ENCODE measurements around the gene INS. TPM values are rescaled to one million over a fixed set of nuclear protein-coding genes. Genes with fewer than 3 reads are reported as not detected.

The INS gene
- total and polyA plus RNA-seq, 3 donors from 2014 or later: not detected

DNA sequence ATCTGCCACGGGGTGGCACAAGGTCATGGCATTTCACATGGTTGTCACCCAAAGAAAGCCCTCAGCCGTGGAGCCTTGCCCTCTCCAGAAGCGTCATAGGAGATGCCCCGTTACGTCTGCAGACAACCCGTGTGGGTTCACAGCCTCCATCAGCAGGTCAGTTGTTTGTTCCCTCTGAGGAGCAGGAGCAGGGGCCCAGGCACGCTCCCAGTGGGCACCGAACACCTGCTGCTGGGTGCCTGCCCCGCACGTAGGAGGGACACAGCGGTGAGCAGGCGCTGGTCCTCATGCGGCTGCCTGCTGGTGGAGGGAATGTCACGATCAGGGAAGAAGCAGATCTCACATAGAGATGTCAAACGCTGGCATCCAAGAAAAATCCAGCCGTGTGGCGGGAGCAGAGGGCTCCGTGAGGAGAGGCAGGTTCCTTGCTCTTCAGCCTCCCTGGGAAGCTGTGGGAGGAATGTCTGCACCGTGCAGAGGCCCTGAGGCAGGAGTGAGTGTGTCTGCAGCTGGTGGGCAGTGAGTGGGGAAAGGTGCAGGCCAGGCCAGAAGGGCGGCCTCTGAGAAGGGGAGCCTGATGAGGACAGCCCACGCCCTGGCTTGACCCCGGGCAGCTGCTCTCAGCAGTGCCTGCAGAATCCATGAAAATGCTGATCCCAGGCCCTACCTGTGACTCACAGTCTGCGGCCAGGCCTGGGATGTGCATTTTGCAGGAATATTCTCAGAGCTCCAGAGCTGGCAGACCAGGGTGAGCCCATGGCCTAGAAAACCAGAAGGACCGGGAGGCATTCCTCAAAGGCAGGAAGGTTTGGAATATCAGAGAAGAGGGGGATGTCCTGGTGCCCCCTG lies 47.0 kb upstream of the INS start:
- Histone ChIP-seq H3K27me3 (no peaks in the 10 kb centered on the region), H3K36me3 (ENCODE audit: low read depth, missing control alignments) (no peaks in the 10 kb centered on the region), H3K4me3 (no peak overlapping the region), H3K9me3 (no peaks in the 10 kb centered on the region), H3K27ac (no peak overlapping the region), H3K4me1 (peaks cover 3% of the 10 kb centered on the region)
- peak; percentile 11 for DNase-seq
- 72 to 73% methylated on average over 12 to 24 of the region's 24 CpGs for WGBS, 2 donors
- TF ChIP-seq, protein P1, sequence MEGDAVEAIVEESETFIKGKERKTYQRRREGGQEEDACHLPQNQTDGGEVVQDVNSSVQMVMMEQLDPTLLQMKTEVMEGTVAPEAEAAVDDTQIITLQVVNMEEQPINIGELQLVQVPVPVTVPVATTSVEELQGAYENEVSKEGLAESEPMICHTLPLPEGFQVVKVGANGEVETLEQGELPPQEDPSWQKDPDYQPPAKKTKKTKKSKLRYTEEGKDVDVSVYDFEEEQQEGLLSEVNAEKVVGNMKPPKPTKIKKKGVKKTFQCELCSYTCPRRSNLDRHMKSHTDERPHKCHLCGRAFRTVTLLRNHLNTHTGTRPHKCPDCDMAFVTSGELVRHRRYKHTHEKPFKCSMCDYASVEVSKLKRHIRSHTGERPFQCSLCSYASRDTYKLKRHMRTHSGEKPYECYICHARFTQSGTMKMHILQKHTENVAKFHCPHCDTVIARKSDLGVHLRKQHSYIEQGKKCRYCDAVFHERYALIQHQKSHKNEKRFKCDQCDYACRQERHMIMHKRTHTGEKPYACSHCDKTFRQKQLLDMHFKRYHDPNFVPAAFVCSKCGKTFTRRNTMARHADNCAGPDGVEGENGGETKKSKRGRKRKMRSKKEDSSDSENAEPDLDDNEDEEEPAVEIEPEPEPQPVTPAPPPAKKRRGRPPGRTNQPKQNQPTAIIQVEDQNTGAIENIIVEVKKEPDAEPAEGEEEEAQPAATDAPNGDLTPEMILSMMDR (IDR thresholded peaks at IDR 0.05): no peak
- no peak for TF ChIP-seq POLR2A (IDR thresholded peaks at IDR 0.05)
- intact Hi-C loops (cut with DNase I; ENCODE audit: low total_unique reads): no loop called here

DNA sequence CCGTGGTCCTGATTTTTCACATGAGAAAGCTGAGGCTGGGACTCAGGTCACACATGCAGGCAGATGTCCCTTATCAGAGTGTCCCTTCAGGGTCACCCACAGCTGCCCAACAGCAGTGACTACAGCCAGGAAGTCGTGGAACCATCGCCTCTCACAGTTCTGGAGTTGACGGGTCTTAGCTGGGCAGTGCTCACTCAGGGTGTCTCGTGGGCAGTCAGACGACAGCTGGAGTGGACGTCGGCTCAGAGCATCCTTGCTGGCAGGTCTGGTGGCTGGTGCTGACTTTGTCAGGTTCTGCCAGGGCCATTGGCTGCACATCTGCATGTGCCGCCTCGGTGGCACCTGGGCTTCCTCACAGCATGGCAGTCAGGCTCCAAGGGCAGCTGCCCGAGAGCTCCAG lies 46.2 kb upstream of the INS start:
- no peaks in the 10 kb centered on the region for H3K27me3 ChIP-seq
- no peaks in the 10 kb centered on the region for H3K36me3 ChIP-seq (ENCODE audit: low read depth, missing control alignments)
- TF ChIP-seq, protein P1 (IDR thresholded peaks at IDR 0.05): no peak
- TF ChIP-seq POLR2A (IDR thresholded peaks at IDR 0.05): no peak
- WGBS, 2 donors: 86 to 93% methylated on average over 1 to 11 of the region's 11 CpGs
- H3K4me3 ChIP-seq: no peak overlapping the region
- H3K4me1 ChIP-seq: no peaks in the 10 kb centered on the region
- no peak overlapping the region for H3K27ac ChIP-seq
- intact Hi-C loops (cut with DNase I; ENCODE audit: low total_unique reads): no loop called here
- peak; percentile 1 for DNase-seq
- H3K9me3 ChIP-seq: no peaks in the 10 kb centered on the region

DNA sequence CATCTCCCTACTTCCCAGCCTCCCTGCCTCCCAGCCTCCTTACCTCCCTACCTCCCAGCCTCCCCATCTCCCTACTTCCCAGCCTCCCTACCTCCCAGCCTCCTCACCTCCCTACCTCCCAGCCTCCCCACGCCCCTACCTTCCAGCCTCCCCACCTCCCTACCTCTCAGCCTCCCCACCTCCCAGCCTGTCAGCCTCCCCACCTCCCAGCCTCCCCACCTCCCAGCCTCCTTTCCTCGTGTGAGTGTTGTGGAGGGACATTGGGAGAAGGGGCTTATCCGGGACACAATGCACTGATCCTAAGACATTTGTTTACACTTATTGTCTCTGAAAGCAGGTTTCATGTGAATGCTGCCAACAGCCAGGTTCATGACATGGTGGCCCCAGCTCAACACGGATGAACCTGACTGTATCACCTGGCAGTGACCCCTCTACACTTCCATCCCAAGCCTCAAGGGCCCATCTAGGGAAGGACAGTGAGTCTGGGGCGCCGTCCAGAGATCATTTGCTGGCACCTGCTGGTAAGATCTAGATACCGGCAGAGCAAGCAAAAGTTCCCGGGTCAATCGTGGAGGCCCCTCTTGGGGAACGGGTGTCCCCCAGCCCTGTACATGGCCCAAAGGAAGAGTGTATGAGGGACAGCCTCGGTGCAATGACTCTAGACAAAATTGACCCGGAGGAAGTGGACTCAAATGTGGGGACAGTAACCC lies 45.1 kb upstream of the INS start:
- no peaks in the 10 kb centered on the region for H3K36me3 ChIP-seq (ENCODE audit: low read depth, missing control alignments)
- no peaks in the 10 kb centered on the region for H3K27me3 ChIP-seq
- TF ChIP-seq POLR2A (IDR thresholded peaks at IDR 0.05): no peak
- TF ChIP-seq, protein P1 (IDR thresholded peaks at IDR 0.05): no peak
- no peak overlapping the region for H3K4me3 ChIP-seq
- no peaks in the 10 kb centered on the region for H3K9me3 ChIP-seq
- intact Hi-C loops (cut with DNase I; ENCODE audit: low total_unique reads): no loop called here
- DNase-seq: no peak
- 87 to 88% methylated on average over 12 of the region's 12 CpGs for whole genome bisulfite sequencing, 2 donors
- H3K27ac ChIP-seq: no peak overlapping the region
- H3K4me1 ChIP-seq: no peaks in the 10 kb centered on the region

DNA sequence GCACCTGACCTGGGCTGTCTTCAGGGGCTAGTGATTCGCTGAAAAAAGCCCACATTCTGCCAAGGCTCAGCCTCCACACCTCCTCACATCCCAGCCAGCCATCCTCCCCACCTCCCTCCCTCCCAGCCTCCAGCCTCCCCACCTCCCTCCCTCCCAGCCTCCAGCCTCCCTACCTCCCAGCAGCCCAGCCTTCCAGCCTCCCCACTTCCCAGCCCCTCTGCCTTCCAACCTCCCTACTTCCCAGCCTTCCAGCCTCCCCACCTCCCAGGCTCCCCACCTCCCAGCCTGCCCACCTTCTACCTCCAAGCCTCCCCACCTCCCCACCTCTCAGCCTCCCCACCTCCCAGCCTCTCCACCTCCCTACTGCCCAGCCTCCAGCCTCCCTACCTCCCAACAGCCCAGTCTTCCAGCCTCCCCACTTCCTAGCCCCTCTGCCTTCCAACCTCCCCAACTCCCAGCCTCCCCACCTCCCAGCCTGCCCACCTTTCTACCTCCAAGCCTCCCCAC lies 44.3 kb upstream of the INS start:
- intact Hi-C loops (cut with DNase I; ENCODE audit: low total_unique reads): no loop called here
- 70 to 82% methylated on average over 1 of the region's 1 CpG for WGBS, 2 donors

More for the DNA sequence above, 44.3 kb upstream of the INS start:
- no peak for DNase-seq
- no peak overlapping the region for H3K4me3 ChIP-seq
- no peaks in the 10 kb centered on the region for H3K4me1 ChIP-seq
- H3K9me3 ChIP-seq: no peaks in the 10 kb centered on the region
- no peaks in the 10 kb centered on the region for H3K36me3 ChIP-seq (ENCODE audit: low read depth, missing control alignments)
- TF ChIP-seq, protein P1 (IDR thresholded peaks at IDR 0.05): no peak
- TF ChIP-seq POLR2A (IDR thresholded peaks at IDR 0.05): no peak
- H3K27me3 ChIP-seq: no peaks in the 10 kb centered on the region
- H3K27ac ChIP-seq: no peak overlapping the region
